ENCODE measurements around the gene ZBTB46. TPM values are rescaled to one million over a fixed set of nuclear protein-coding genes. Genes with fewer than 3 reads are reported as not detected.

The ZBTB46 gene
- total RNA-seq, 1 experiment from 2014 or later: 27.1 TPM

- Histone ChIP-seq H3T11ph (ENCODE audit: low read length) (no peak overlapping the region), H4K8ac (replicated peaks; ENCODE audit: insufficient read length, low read depth, low read length) (no peak overlapping the region), H3K9me3 (ENCODE audit: control insufficient read depth, low read depth, low read length) (no peaks in the 10 kb centered on the region), H3K56ac (ENCODE audit: insufficient read length, low read depth, low read length) (no peak overlapping the region), H2BK120ac (ENCODE audit: low read depth, low read length, poor library complexity, severe bottlenecking) (no peak overlapping the region), H2BK20ac (ENCODE audit: low read depth, low read length, poor library complexity, severe bottlenecking) (no peak overlapping the region), H3K14ac (ENCODE audit: insufficient read depth, low read length) (no peak overlapping the region), H3K18ac (ENCODE audit: insufficient read length, low read depth, low read length) (no peak overlapping the region), H4K20me1 (ENCODE audit: control insufficient read depth, insufficient read depth, insufficient read length) (no peaks in the 10 kb centered on the region), H3K9ac (ENCODE audit: extremely low read depth, insufficient read length, low read length) (no peak overlapping the region), H2BK12ac (ENCODE audit: insufficient read length, low read depth, low read length) (no peak overlapping the region), H3K79me2 (ENCODE audit: insufficient read depth, low read length) (peaks cover 2% of the 10 kb centered on the region; the same call in 1 of the 2 replicates), H4K91ac (ENCODE audit: insufficient read length, low read depth, low read length) (no peak overlapping the region), H2AK5ac (ENCODE audit: insufficient read length, low read length) (no peak overlapping the region), H3K4me2 (ENCODE audit: insufficient read depth, insufficient read length, low read length) (no peak overlapping the region), H2BK5ac (ENCODE audit: insufficient read length, low read length) (no peak overlapping the region), H3K23me2 (ENCODE audit: insufficient read length, low read depth, low read length, poor library complexity, severe bottlenecking) (peaks cover 7% of the 10 kb centered on the region), H3K79me1 (ENCODE audit: insufficient read depth, low read depth, low read length, poor library complexity, severe bottlenecking) (no peaks in the 10 kb centered on the region), H3K4me1 (ENCODE audit: insufficient read depth, low read length) (no peaks in the 10 kb centered on the region), H3K23ac (ENCODE audit: insufficient read length, low read depth, low read length) (no peak overlapping the region), H3K27me3 (ENCODE audit: insufficient read depth, low read length) (no peaks in the 10 kb centered on the region), H3K4ac (ENCODE audit: low read depth, low read length) (no peak overlapping the region), H3K27ac (ENCODE audit: insufficient read length, low read depth, low read length) (no peak overlapping the region), H2BK15ac (ENCODE audit: low read depth, low read length) (no peak overlapping the region), H2AFZ (ENCODE audit: low read length) (no peak overlapping the region), H4K5ac (ENCODE audit: insufficient read length, low read depth, low read length) (no peak overlapping the region)
- DNase-seq: no peak
- H3K27ac Mint-ChIP-seq: no peak overlapping the region
- H3K4me1 Mint-ChIP-seq: peaks cover 19 to 21% of the 10 kb centered on the region in 2 experiments
- no peak overlapping the region for H3K4me3 Mint-ChIP-seq
- H3K27me3 Mint-ChIP-seq (ENCODE audit: low read depth): no peaks in the 10 kb centered on the region; the same call in 1 of the 2 replicates
- no CpG with 5 or more reads among the region's 33 CpGs for WGBS (ENCODE audit: extremely low coverage, insufficient read length, low lambda C conversion rate)
- TF ChIP-seq CTCF (conservative IDR thresholded peaks at IDR 0.05): no peak
- peaks cover 3 to 25% (median 25%) of the 10 kb centered on the region in 3 experiments; a peak in 6 of 7 replicates for H3K36me3 Mint-ChIP-seq (ENCODE audit: insufficient read depth in 1 of 3, low read depth in 3 of 3)
- no peaks in the 10 kb centered on the region; a peak in 2 of 5 replicates for H3K9me3 Mint-ChIP-seq
These were observed 57.4 kb downstream of the ZBTB46 start for GRCh38 chr20:63773571-63774241.
